Transverse colon (tissue), 4 donors: ENCODE data around the gene CRB2. TPM values are rescaled to one million over a fixed set of nuclear protein-coding genes. Genes with fewer than 3 reads are reported as not detected.

ENCODE experiments used
- DNase-seq: peaks from one replicate; pipeline ENCODE4 v3.0.0-alpha.2; 2019
- H3K27ac ChIP-seq, 4 donors: fragments of 200-600 bp; sonication (generic); 2 replicates each; pipeline ENCODE4 v1.5.1; 2016 to 2018; ENCODE audit warnings: inconsistent platforms in 4 of 4
- H3K27me3 ChIP-seq: fragments of 200-600 bp; sonication (generic); 2 replicates; pipeline ENCODE4 v1.5.1; 2017; ENCODE audit warnings: inconsistent platforms
- H3K36me3 ChIP-seq, 4 donors: fragments of 200-600 bp; sonication (generic); 2 replicates each; pipeline ENCODE4 v1.5.1; 2017 to 2019; ENCODE audit warnings: inconsistent platforms in 4 of 4
- H3K4me1 ChIP-seq, 4 donors: fragments of 200-600 bp; sonication (generic); 2 replicates each; pipeline ENCODE4 v1.5.1; 2017 to 2020; ENCODE audit warnings: inconsistent platforms in 4 of 4
- H3K4me3 ChIP-seq, 4 donors: fragments of 200-600 bp; sonication (generic); 1 replicate in 1 of 4; 2 replicates in 3 of 4; pipeline versions ENCODE4 v1.5.1 to v1.6.1; 2017 to 2019; ENCODE audit warnings: inconsistent platforms in 4 of 4
- H3K9me3 ChIP-seq, 2 donors: fragments of 200-600 bp; sonication (generic); 2 replicates each; pipeline ENCODE4 v1.5.1; 2017 to 2019; ENCODE audit warnings: inconsistent platforms in 2 of 2
- CTCF ChIP-seq, 5 experiments: fragments of 200-600 bp in 3 of 5; fragments of 450-650 bp in 2 of 5; sonication (generic) in 3 of 5; IDR thresholded peaks; 1 replicate in 2 of 5; 2 replicates in 3 of 5; pipeline ENCODE4 v1.5.1; 2016 to 2017; ENCODE audit warnings: antibody characterized with exemption in 5 of 5, inconsistent platforms in 3 of 5, mild to moderate bottlenecking in 2 of 5, moderate library complexity in 1 of 5
- EP300 ChIP-seq: sonication (generic); formaldehyde crosslinking; IDR thresholded peaks from one replicate; pipeline ENCODE4 v1.6.1; 2017; ENCODE audit warnings: antibody characterized with exemption, low read depth
- POLR2A ChIP-seq: fragments of 450-650 bp; IDR thresholded peaks from one replicate; pipeline ENCODE4 v1.6.1; 2016; ENCODE audit warnings: antibody characterized with exemption, mild to moderate bottlenecking, moderate library complexity
- POLR2AphosphoS5 ChIP-seq, 3 donors: sonication (generic); formaldehyde crosslinking; IDR thresholded peaks; one replicate each; pipeline ENCODE4 v1.6.1; 2016; ENCODE audit warnings: antibody characterized with exemption in 3 of 3
- WGBS, 2 donors: methylation state at CpG; one replicate each; pipeline ENCODE4 v1.1.5; 2018; ENCODE audit warnings: low coverage in 1 of 2; 5-methylcytosine and 5-hydroxymethylcytosine counted together
- in situ Hi-C, 4 donors: fragments of 200-750 bp; cut with MboI; loops; one replicate each; pipeline versions ENCODE4 v1.15.0 to v1.15.1; 2017; ENCODE audit warnings: low sequenced_read_pairs in 3 of 4, low pct_ligation_motif_present in 1 of 4, low pct_unique_long_range_greater_than_20kb in 1 of 4
- intact Hi-C: fragments of 100-400 bp; cut with DNase I; formaldehyde crosslinking; loops from one replicate; pipeline ENCODE4 v1.15.1; 2023; ENCODE audit warnings: low total_unique reads
- total RNA-seq, 4 donors: library from RNA; depleted of rRNA; stranded (reverse); fragments of >200 nt; gene quantifications; one replicate each; pipeline ENCODE4 v1.1.0, GENCODE V29; 2016

The CRB2 gene
- total RNA-seq, 4 donors from 2014 or later = 0.32 to 0.82 (median 0.75) TPM; not detected in 1

GRCh38 chr9:123416176-123416575, 60.2 kb downstream of the CRB2 start:
- H3K4me3 ChIP-seq = no peak overlapping the region
- WGBS, 2 donors = 84 to 90% methylated on average over 4 to 8 of the region's 8 CpGs
- no peak for DNase-seq
- no peaks in the 10 kb centered on the region for H3K27me3 ChIP-seq
- H3K4me1 ChIP-seq = no peaks in the 10 kb centered on the region
- TF ChIP-seq POLR2AphosphoS5 (IDR thresholded peaks at IDR 0.05) (no peak), EP300 (no peak), CTCF (IDR thresholded peaks at IDR 0.05) (no peak), POLR2A (no peak)
- in situ Hi-C loops (loop anchor here in 3 of 4 donors (25.0 kb wide), 1 partner anchor 621 kb away; no protein-coding TSS in a partner anchor), intact Hi-C loops (no loop called here)
- no peaks in the 10 kb centered on the region for H3K36me3 ChIP-seq
- H3K9me3 ChIP-seq = no peaks in the 10 kb centered on the region
- H3K27ac ChIP-seq = no peak overlapping the region

GRCh38 chr9:123417289-123418051, 61.5 kb downstream of the CRB2 start:
- Histone ChIP-seq H3K36me3 (no peaks in the 10 kb centered on the region), H3K4me3 (no peak overlapping the region), H3K27ac (no peak overlapping the region), H3K9me3 (no peaks in the 10 kb centered on the region), H3K4me1 (no peaks in the 10 kb centered on the region), H3K27me3 (no peaks in the 10 kb centered on the region)
- DNase-seq = no peak
- in situ Hi-C loops = loop anchor here in 3 of 4 donors (25.0 kb wide), 1 partner anchor 620 kb away; no protein-coding TSS in a partner anchor
- intact Hi-C loops = no loop called here
- TF ChIP-seq POLR2AphosphoS5 (IDR thresholded peaks at IDR 0.05) (no peak), EP300 (no peak), POLR2A (no peak), CTCF (IDR thresholded peaks at IDR 0.05) (no peak)
- 90 to 96% methylated on average over 3 to 5 of the region's 5 CpGs for WGBS, 2 donors

- DNase-seq = no peak
- H3K36me3 ChIP-seq = no peaks in the 10 kb centered on the region
- intact Hi-C loops (no loop called here), in situ Hi-C loops (loop anchor here in 3 of 4 donors (25.0 kb wide), 1 partner anchor 619 kb away; no protein-coding TSS in a partner anchor)
- no peaks in the 10 kb centered on the region for H3K9me3 ChIP-seq
- H3K27me3 ChIP-seq = no peaks in the 10 kb centered on the region
- WGBS, 2 donors = 87% methylated on average over 5 of the region's 5 CpGs; no CpG with 5 or more reads in 1 of the 2 donors
- TF ChIP-seq EP300 = no peak
- no peak for TF ChIP-seq CTCF (IDR thresholded peaks at IDR 0.05)
- no peak for TF ChIP-seq POLR2AphosphoS5 (IDR thresholded peaks at IDR 0.05)
- TF ChIP-seq POLR2A = no peak
- no peaks in the 10 kb centered on the region for H3K4me1 ChIP-seq
- H3K4me3 ChIP-seq = no peak overlapping the region
- H3K27ac ChIP-seq = no peak overlapping the region
Observed at GRCh38 chr9:123418052-123418430, 62.0 kb downstream of the CRB2 start.

- no peak for DNase-seq
- Histone ChIP-seq H3K4me3 (no peak overlapping the region), H3K9me3 (no peaks in the 10 kb centered on the region), H3K27me3 (no peaks in the 10 kb centered on the region), H3K27ac (no peak overlapping the region), H3K36me3 (no peaks in the 10 kb centered on the region), H3K4me1 (no peaks in the 10 kb centered on the region)
- intact Hi-C loops = no loop called here
- whole genome bisulfite sequencing, 2 donors = 99% methylated on average over 7 of the region's 10 CpGs; no CpG with 5 or more reads in 1 of the 2 donors
- in situ Hi-C loops = loop anchor here in 3 of 4 donors (25.0 kb wide), 1 partner anchor 619 kb away; no protein-coding TSS in a partner anchor
- TF ChIP-seq POLR2A (no peak), POLR2AphosphoS5 (IDR thresholded peaks at IDR 0.05) (no peak), CTCF (IDR thresholded peaks at IDR 0.05) (no peak)
Observed at GRCh38 chr9:123418506-123418905, 62.5 kb downstream of the CRB2 start.
